T-helper 9 cell (primary cell): ENCODE results near the gene LRPPRC.
"Not testable (repeated sequence)": the region's sequence is repeated elsewhere in the genome, so short reads cannot be mapped to it uniquely, and the experiment has no call there.

ENCODE experiments used
- DNase-seq: peaks from one replicate; pipeline ENCODE4 v3.0.0-alpha.2; 2020

Gene LRPPRC

GRCh38 chr2:43977677-43978375 lies 18.0 kb downstream of the LRPPRC start:
- DNase-seq = no peak

- DNase-seq = no peak
Observed at GRCh38 chr2:43960921-43961320, 34.9 kb downstream of the LRPPRC start.

GRCh38 chr2:43958397-43959275 lies 37.2 kb downstream of the LRPPRC start:
- DNase-seq = no peak

DNA sequence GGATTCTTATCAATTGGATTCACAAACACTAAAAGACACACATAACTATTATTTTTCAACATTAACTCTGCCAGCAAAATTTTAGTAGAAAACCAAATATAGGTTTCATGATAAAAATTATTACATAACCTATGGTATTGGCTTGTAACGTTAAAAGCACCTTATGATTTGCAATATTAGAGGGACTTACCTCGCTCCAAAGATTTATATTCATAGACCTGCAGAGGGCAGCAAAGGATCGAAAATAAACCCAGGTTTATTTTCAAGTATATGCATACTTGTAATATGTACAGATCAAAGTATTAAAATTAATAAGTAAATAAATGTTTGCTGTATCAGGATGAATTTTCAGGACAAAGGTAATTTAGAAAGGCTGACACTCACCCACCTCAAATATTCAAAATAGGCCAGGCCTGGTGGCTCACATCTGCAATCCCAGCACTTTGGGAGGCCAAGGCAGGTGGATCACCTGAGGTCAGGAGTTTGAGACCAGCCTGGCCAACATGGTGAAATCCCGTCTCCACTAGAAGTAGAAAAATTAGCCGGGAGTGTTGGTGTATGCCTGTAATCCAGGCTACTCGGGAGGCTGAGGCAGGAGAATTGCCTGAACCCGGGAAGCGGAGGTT lies 45.3 kb downstream of the LRPPRC start:
- DNase-seq = no peak

GRCh38 chr2:43948370-43948769 lies 47.4 kb downstream of the LRPPRC start:
- DNase-seq = no peak

- DNase-seq = no peak
Observed at GRCh38 chr2:43946685-43947084, 49.1 kb downstream of the LRPPRC start.

DNA sequence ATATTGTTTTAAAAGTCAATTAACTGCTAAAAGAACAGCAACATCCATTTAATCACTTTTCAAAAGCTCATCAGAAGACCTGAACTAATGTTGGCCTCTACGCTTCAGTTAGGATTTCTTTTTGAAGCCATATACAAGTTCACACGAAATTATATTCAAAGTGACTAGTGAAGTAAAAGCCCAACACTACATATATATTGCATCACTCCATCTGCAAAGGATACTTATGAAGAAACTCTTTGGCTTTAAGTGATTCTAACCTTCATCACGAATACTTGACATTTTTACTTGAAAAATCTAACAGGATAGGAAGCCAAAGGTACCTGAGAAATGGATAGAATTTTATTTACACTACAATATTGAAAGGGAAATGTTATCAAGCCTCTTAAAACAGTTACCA lies 50.4 kb downstream of the LRPPRC start:
- no peak for DNase-seq

DNA sequence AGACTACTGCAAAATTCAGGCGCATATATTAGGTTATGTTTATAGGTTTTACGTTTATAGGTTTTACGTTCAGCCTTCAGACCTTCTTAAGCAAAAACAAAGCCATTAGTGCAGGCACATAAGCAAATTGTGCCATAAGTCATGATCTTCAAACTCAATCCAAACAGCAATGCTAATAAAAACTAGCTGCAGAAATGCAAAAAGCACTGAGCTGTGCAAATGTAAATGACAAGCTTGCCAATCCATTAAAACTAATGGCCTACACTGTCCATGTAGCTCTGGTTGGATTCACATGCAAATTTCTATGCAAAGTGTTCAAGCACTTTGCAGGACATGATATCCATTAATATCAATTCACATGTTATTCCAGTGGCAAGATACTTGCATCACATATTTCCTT lies 50.9 kb downstream of the LRPPRC start:
- DNase-seq = no peak

DNA sequence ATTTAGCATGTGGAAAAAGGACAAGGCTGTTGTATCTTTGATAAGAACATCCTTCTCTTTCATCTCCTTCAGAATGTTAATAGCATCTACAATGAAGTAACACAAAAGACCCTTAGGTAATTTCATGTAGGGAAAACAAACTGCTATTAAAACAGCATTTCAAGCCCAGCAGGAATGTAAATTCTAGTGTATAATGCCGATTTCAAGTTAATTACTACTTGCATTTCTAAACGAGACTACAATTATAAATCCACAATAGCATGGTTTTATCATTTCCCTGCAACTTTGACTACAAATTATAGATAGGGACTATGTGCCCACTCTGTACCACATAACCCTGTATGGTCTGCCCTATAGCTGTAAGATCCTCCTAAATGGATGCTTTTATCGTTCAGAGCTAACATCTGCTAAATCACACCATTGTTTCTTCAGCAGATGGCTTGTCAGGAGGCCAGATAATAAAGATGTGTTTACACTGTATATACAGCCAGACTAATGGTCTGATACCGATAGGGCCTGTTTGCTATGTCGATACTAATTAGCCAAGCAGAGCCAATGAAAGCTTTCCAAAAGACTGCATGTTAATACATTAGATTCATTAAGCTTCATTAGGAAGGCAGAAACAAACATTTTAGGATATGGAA lies 51.9 kb downstream of the LRPPRC start:
- DNase-seq = no peak

DNA sequence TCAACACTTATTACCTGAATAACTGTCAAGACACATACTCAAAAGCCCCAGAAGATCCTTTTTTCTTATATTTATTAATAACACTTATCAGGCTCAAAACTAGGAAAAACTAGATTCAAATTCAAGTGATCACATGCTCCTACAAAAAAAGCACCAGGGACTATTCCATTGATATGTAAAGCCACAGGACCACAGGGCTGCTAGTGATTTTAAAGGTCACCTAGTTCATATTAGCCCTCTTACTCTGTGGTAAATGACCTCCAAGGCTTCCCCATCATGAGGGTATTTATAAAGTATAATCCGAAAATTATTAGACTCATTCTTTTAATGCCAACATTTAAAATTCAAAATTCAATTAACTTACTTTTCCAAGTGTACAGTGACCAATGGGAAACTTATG lies 52.5 kb downstream of the LRPPRC start:
- DNase-seq = no peak

DNA sequence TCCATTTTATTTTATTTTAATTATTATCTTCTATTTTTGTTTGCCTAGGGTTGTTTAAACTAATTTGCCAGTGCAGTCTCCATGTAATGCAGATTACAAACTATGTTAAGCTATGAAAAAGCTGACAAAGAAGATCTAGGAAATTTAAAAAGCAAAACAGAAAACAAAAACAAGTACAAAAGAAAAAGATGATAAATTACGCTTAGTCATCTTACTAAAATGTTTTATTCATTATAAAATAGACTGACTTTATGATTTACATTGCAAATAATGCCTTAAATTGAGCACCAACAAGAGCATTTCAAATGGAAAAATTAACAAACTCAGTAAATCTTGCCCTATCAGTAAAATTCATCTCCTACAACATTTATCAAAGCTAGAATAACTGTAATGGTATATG lies 52.9 kb downstream of the LRPPRC start:
- no peak for DNase-seq

GRCh38 chr2:43941966-43942365 lies 53.8 kb downstream of the LRPPRC start:
- no peak for DNase-seq

GRCh38 chr2:43941359-43941758 lies 54.4 kb downstream of the LRPPRC start:
- DNase-seq = no peak

DNA sequence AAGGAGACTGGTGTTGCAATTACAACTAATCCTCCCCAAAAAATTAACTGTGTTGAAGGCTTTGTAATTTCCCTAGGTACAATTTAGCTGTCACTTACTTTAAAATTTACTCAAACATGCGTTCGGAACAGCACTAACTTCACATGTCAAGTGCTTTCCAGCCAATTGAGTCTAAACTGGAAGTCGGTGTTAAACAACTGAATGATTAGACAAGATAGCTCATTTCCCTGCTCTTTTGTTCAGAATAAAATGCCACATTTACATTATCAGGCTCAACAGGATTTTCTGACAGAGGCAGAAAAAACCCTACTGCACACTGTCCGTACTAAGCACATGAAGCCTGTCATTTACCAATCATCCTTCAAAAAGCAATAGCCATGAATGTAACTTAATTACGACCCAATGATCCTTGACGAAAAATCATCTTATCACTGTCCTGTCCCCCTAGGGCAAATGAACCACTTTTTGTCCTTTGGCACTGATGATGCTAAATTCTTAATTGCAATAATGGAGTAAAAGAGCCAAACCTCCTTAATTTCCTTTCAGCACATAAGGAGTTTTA lies 56.0 kb downstream of the LRPPRC start:
- DNase-seq = no peak

- DNase-seq = no peak
Observed at GRCh38 chr2:43937269-43937820, 58.4 kb downstream of the LRPPRC start.

- DNase-seq = no peak
Observed at GRCh38 chr2:43934567-43934966, 61.2 kb downstream of the LRPPRC start.

DNA sequence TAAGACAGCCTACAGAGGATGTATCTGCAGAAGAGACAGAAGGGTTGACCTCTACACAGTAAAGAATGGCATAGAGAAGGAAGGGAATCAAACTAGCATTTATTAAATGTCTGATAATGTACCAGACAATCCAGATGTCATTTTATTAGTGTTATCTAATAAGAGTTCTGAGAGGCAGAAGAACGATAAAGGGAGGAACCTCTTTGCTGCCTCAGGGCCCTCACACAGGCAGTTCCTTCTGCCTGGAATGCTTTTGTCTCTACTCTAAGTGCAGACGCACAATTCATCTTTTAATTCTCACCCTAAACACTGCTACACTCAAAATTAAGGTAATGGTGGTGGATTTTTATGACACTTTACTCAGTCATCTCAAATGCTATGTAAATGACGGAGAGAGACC lies 64.5 kb downstream of the LRPPRC start:
- no peak for DNase-seq

GRCh38 chr2:43927442-43927841 lies 68.3 kb downstream of the LRPPRC start:
- no peak for DNase-seq

DNA sequence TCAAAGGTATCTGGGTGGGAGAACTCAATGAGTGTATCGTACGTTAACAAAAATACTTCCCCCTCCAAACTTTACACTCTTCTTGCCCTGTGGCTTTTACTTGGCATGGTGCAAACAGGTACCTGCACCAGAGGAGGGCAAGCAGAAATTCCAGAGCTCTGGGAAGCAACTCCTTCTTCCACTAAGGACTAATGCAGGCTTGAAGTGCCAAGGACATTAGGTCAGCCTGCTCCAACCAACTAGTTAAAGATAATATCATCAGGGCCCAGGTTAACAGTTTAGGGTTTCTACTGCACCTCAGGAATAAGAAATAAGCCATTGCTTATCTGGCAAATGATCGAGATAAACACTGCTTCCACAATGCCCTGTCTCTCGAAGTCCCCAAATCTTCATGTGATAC lies 70.4 kb downstream of the LRPPRC start:
- no peak for DNase-seq

DNA sequence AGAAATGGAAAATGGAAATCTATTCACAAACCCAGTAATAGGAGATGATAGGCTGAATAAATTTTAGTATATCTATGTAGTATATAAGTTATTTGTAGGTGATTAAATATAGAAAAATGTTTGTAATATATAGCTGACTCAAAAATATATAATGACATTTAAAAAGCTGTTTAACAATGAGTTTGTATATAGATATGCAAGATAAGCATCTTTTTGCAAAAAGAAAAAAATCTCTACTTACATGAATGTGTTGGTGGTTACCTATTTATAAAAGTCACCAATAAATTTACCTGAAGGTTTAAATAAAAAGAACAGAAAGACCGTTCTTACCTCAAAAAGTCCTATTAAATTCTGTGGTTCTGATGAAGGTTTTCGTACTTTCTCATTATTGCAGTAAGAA lies 71.3 kb downstream of the LRPPRC start:
- no peak for DNase-seq

DNA sequence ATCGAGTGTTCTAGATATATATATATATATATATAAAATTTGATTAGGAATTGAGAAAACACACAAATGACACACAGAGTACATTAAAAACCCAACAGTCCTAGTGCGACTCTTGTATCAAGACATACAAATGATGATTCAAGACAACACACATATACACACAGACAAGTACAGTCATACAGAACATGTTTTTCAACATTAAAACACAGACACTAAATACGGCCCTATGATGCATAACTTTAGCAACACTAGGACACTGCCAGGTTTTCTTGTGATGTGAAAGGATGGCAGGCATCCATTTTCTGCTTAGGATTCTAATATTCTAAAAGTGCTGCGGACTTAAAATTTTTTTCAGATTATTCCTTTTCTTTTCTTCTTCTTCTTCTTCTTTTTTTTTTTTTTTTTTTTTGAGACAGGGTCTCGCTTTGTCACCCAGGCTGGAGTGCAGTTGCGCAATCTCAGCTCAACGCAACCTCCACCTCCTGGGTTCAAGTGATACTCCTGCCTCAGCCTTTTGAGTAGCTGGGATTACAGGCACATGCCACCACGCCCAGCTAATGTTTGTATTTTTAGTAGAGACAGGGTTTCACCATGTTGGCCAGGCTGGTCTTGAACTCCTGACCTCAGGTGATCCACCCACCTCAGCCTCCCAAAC lies 84.5 kb downstream of the LRPPRC start:
- not testable (repeated sequence) for DNase-seq
